ENCODE measurements around the gene DUOX1.

DNA sequence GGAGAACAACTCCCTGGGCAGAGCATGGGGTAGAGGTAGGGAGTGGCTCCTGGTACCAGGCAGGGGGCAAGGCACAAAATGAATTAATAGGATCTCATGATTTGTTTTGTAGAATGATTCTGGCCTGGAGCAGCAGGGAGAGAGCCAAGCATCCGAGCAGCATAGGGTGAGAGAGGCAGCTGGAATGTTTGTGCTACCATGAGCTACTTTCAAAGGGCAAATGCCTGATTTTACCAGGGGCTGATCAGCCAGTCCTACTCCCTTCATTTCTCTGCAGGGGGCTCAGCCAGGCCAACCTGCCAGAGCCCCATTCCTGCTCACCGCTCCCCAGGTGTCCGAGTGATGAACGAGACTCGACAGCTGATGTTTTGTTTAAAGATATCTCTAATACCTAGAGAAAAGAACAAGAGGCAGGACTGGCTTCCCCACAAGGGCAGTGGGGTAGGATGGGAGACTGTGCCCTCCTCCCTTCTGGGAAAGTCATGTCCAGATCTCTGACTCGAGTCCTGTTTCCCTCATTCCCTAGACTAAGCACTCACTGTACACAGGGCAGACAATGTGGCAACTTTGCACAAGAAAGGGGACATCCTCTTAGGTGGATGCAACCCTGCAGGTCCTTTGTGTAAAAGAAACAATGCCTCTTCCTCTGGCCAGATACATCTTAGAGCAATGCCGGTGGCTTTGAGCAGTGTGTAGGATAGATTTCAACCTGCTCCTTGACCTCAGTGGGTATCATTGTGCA, 28.7 kb upstream of the DUOX1 start:
- no peak for TF ChIP-seq POLR2A (IDR thresholded peaks at IDR 0.05)
- TF ChIP-seq, protein P1, sequence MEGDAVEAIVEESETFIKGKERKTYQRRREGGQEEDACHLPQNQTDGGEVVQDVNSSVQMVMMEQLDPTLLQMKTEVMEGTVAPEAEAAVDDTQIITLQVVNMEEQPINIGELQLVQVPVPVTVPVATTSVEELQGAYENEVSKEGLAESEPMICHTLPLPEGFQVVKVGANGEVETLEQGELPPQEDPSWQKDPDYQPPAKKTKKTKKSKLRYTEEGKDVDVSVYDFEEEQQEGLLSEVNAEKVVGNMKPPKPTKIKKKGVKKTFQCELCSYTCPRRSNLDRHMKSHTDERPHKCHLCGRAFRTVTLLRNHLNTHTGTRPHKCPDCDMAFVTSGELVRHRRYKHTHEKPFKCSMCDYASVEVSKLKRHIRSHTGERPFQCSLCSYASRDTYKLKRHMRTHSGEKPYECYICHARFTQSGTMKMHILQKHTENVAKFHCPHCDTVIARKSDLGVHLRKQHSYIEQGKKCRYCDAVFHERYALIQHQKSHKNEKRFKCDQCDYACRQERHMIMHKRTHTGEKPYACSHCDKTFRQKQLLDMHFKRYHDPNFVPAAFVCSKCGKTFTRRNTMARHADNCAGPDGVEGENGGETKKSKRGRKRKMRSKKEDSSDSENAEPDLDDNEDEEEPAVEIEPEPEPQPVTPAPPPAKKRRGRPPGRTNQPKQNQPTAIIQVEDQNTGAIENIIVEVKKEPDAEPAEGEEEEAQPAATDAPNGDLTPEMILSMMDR (IDR thresholded peaks at IDR 0.05), result no peak
